ENCODE measurements around the gene TMEM51.

TMEM51 gene

DNA sequence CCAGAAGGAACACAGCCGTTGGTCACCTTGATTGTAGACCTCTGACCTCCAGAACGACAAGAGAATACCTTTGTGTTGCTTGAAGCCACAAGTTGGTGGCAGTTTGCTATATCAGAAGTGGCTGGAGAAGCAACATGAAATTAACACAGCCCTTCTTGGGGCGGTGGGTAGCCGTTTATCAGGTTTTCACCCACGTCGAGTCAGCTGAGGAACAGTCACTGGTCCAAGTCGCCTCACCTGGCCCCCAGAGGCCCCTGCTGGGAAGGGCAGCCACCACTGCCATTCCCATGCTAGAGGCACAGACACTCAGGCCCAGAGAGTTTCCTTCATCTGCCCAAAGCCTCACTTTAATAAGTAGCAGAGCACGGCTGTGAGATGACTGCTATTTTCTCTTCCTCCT lies 37.7 kb downstream of the TMEM51 start:
- DNase-seq (ENCODE audit: insufficient read length, low spot score) (no peak), FAIRE-seq (no peak)

DNA sequence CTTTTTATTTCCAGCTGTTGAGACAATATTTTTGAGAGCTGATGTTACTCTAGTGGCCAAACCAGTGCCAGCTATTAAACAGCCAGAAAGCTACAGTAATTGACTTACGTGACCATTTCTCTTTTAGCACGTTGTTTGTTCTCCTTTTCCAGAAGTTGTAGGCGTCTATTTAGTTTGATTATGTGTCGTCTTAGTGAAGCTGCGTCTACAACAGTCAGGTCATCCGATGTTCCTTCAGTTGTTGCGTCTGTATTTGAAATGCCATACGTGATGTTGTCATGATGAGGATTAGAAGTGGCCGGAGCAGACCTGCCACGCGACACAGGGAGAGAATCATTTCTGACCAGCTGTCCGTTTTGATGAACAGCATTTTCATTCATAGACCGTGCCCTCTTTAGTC lies 38.2 kb downstream of the TMEM51 start:
- FAIRE-seq (no peak), DNase-seq (ENCODE audit: insufficient read length, low spot score) (no peak)

DNA sequence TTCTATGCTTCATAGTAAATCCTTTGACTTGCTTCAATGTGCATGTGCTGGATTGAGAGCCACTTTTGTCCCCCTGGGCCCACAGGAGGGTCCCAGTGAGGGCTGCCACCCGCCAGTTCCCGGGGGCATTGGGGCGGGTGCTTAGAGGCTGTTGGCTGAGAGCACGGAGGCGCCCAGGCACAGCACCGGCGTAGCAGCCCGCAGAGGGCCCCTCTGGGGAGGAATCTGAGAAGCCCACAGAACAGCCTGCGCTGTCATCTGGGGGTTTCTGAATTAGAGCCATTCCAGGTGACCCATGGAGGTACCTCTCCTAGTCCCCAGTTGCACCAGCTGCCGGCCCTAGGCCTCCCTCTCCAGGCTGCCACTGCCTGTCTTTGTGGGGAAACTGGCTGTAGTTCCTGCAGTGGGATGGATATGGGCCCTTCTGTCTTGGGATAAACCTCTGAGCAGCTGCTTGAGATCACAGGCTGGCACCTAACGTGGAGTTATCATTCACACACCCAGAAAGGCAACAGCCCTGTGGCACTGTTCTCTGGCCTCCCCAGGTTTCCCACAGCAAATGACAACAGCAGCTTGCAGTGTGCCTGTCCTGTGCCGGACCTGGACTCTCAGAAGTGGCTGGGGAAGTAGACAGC lies 39.5 kb downstream of the TMEM51 start:
- DNase-seq (ENCODE audit: insufficient read length, low spot score) (no peak), FAIRE-seq (no peak)

DNA sequence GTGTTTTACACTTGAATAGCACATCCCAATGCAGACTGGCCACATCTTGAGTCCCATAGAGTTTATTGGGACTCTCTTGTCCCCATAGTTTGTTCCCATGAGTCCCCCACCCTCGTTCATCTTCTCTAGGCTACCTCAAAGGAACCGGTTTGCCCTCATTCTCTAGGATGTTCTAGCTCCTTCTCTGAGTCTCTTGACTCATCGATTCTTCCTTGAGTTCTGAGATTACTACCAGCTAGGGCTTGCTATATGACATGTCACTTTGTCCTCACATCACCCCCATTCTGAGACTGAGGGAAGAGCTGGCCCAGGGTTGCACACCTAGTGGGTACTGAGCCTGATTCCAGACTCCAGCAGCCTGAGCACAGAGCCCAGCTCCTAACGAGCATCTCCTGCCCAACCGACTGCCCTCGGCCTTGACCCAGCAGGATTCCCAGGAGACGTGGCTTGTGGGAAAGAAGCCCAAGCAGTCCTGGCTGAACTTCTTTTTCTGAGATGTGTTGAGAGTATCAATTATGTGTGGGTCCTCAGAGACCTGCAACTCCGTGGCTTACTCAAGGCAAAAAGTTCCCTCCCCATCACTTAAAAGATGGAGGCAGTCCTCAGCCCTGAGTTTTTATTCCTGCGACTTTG lies 42.0 kb downstream of the TMEM51 start:
- no peak for DNase-seq (ENCODE audit: insufficient read length, low spot score)
- no peak for FAIRE-seq

DNA sequence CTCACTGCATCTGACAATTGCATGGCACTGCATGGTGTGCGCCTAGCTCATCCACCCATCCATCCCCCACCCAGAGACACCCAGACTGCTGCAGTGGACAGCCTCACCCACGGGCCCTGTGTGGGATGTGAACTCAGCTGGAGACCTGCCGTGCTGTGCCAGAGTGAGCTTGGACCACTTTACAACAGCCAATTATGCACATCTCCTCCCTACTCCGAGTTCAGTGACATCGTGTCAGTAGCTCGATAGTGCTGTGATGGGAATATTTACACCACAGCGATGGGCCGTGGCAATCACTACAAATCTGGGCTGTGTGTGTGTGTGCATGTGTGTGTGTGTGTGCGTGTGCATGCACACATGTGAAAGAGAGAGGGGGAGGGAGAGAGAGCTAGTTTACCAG lies 42.5 kb downstream of the TMEM51 start:
- FAIRE-seq: no peak

DNA sequence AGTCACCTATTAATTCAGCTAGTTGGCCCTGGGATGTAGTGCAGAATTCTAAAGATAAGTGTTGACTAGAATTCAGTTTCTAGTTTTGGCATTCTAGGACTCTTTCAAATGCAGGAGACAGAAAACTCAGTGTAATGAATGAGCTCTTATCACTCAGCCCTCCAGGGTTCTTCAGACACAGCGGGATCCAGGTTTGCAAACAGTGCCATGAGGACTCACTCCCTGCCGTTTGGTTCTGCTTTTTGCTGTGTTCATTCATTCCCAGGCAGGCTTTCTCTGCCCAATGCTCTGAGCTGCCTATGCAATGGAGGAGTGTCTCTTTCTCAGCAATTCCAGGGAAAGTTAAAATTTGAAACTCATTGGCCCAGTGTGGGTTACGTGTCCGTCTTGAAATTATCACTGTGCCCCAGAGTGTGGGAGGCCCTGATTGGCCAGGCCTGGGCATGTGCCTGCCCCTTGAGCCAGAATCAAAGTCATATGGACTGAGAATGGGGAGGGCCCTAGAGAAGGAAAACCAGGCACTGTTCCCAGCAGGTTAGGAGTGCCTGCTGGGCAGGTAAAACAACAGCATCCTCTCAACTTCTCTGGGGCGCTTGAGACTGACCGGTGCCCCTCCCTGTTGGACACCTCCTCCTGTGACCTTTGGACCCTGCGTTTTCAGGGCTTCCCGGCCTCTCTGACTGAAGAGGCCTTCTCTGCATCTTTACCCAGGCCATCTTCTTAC lies 43.4 kb downstream of the TMEM51 start:
- no peak for DNase-seq (ENCODE audit: insufficient read length, low spot score)

More for the DNA sequence above, 42.5 kb downstream of the TMEM51 start:
- no peak for DNase-seq (ENCODE audit: insufficient read length, low spot score)

DNA sequence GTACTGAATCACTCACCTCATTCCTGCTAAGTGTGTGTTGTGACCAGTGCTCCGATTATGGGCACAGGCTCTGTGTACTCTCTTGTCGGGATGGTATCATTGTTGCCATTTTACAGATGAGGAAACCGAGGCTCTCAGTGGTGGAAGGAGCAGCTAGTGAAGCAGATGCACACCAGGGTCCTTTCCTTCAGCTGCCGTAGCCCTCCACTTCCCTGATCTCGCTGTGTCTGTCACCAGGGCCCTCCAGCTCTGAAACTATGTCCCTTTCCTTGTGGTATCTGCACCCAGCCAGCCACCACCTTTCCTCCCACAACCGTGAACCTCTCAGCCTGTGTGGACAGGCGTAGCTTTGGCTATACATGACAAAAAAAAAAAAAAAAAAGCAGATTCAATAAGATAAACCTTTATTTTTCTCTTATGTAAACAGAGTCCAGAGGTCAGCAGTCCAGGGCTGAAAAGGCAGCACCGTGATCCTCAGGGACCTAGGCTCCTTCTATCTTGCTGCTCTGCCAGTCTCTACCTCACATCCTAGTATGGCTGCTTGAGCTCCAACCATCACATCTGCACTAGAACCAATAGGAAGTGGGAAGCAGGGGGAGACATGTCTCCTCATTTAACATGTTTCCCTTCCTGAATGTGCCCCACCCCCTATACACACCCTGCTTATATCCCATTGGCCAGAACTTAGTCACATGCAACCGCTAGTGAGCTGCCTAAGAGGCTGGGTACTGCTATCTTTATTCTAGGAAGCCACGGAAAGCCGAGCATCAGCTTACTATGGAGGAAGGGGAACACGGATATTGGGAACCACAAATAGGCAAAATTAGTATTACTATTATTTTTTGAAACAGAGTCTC lies 44.3 kb downstream of the TMEM51 start:
- DNase-seq (ENCODE audit: insufficient read length, low spot score): no peak
- FAIRE-seq: no peak

More for the DNA sequence above, 43.4 kb downstream of the TMEM51 start:
- no peak for FAIRE-seq

DNA sequence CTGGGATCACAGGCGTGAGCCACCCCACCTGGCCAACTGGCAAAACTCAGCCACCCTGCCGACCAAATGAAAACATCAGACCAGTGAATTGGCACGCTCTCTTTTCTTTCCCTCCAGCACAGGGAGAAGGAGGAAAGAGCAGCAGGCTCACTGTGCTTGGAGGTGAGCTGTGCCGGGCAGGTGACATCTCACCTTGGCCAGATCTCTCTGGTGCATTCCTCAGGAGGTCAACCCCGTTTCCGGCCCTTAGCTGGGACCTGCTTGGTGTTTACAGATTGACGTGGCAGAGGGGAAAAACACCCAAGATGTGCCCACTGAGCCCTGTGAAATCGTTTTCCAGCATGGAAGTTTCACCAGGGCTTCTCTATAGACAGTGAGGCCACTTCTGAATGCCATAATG lies 45.1 kb downstream of the TMEM51 start:
- DNase-seq (ENCODE audit: insufficient read length, low spot score): no peak
- FAIRE-seq: no peak

DNA sequence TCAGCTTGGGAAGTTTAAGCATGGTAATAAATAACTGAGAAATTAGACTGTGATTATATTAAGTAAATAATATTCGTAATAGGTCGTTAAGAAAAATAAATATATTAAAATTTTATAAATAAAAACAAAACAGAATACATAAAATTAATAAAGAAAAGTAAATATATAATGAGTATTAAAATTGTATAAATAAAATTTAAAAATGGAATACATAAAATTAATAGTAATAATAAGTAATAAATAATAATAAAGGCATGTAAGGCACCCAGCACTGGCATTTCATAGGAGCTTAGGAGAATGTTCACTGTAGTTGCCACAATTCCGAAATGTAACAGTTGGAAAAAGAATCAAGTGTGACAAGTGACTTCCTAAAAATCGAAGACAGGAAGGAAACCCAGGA lies 47.7 kb downstream of the TMEM51 start:
- DNase-seq (ENCODE audit: insufficient read length, low spot score) (no peak), FAIRE-seq (no peak)

DNA sequence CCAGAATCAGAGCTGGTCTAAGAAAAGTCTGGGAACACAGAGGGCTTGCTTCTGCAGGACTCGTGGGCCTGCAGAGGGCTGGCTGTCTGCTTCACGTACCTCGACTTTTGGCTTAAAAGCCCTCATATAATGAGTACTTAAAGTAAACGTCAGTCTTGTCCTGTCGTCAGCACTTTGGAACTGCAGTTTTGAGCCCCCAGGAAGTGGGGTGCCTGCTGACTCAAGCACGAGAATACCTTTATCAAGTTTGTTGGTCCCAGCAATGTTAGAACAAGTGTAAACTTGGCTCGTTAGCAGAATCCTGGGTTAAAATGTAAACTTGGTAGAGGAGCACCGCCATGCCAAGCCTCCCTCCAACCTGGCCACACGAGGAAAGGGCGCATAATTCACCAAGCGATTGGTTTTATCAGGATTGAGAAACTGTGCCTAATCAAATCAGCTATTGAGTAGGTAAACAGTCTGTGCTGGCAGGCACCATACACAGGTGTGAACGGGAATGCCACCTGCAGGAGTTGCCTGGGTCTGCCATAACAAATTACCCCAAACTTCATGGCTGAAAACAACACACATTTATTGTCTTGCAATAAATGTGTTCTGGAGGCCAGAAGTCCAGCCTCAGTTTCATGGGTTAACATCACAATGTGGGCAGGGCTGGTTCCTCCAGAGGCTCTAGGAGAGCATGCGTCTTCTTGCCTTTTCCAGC lies 48.5 kb downstream of the TMEM51 start:
- FAIRE-seq: no peak
- DNase-seq (ENCODE audit: insufficient read length, low spot score): no peak

DNA sequence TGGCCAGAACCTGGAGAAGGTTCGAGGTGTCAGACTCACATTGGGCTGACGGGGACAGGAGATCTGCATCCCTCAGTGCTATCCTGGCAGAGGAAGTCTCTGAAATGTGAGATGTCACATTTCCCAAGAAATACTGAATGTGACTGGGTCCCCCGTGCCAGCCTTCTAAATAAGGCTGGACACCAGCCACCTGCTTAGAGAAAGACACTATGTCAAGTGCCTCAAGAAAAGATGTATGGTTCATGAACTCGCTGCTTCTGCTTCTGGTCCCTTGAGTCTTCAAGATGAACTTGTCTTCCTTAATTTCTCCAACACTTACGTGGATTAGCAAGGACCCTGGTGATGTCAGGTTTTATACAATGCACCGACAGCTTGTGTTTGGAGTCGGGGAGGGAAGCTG lies 51.4 kb downstream of the TMEM51 start:
- no peak for DNase-seq (ENCODE audit: insufficient read length, low spot score)
- no peak for FAIRE-seq

DNA sequence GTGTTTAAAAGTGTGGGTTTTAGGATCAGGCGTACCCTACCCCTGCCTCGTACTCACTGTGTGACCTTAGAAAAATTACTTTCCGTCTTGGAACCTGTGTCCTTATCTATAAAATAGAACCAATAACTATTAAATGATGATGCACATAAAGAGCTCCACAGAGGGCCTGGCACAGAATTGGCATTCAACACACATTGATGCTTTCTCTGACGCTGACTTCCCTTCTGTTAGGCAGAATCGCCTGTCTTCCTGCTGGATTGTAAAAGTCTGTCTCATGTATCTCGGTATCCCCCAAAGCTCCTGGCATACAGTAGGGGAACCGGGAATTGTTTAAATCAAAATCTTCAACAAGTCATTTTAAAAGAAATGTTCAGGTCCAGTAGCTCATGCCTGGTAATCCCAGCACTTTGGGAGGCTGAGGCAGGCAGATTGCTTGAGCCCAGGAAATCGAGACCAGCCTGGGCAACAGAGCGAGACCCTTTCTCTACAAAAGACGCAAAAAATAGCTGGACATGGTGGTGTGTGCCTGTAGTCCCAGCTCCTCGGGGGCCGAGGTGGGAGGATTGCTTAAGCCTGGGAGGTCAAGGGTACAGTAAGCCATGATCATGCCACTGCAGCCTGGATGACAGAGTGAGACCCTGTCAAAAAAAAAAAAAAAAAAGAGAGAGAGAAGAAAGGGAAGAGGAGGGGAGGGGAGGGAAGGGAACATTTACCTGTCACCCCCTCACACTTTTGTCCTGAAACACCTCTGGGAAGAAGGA lies 52.2 kb downstream of the TMEM51 start:
- no peak for FAIRE-seq
- no peak for DNase-seq (ENCODE audit: insufficient read length, low spot score)

DNA sequence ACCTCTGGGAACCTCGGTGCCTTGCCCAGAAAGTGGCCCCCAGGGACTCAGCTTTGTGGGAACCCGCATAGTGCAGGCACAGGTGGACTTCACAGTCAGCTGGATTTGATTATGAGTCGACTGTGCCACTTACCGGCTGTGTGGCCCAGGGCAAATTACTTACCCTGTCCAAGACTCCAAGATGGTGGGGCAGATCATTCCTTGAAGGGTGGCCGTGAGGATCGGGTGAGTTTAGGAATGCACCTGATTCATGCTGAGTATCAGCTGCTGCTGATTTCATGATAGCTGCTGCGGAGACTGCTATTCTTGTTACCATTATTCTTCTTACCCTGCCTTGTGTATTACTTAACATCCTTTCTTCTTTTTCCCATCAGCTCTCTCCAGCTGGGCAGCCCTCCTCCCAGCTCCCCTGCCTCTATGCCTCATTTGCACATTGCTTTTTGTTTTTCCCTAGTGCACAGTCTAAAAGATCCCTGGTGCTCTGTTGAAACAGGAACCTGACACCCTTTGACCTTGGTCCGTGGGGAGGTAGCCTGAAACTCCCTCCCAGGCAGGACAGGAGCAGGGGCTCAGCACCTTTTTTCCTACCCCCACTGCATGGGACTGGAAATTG lies 53.0 kb downstream of the TMEM51 start:
- FAIRE-seq (no peak), DNase-seq (ENCODE audit: insufficient read length, low spot score) (no peak)

DNA sequence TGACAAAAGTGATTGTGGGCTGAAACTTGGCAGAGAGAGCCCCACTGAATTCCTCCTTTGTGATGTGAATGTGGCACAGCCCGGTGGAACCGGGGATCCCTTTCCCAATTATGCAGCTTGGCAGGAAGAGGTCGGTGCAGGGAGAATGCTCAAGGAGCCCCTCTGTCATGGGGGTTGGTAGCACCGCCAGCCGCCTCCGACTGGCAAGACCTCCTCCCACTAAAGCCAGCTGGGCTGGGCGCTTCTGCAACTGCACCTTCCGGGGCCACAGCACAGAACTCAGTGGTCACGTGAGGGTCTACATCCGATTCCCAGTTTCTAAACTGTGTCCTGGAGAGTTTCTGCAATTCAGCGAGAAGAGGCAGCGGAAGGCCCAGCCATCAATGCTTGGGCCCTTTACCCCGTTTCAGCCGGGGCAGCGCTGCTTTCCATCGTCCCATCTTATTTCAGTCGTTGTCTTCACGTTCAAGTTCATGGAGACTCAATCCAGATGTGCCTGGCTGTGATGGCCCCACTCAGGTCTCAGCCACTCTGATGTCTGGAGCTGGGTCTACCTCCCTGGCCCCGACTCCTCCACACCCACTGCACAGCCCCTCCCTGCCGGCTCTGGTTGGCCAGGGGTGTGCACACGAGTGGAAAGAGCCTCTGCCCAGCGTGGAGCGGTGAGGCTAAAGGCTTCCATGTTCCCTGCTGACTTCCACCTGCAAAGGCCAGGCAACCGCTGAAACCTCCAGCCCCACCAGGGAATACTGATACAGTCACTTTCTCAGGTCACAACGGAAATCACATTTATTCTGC lies 53.7 kb downstream of the TMEM51 start:
- DNase-seq (ENCODE audit: insufficient read length, low spot score) (no peak), FAIRE-seq (no peak)

DNA sequence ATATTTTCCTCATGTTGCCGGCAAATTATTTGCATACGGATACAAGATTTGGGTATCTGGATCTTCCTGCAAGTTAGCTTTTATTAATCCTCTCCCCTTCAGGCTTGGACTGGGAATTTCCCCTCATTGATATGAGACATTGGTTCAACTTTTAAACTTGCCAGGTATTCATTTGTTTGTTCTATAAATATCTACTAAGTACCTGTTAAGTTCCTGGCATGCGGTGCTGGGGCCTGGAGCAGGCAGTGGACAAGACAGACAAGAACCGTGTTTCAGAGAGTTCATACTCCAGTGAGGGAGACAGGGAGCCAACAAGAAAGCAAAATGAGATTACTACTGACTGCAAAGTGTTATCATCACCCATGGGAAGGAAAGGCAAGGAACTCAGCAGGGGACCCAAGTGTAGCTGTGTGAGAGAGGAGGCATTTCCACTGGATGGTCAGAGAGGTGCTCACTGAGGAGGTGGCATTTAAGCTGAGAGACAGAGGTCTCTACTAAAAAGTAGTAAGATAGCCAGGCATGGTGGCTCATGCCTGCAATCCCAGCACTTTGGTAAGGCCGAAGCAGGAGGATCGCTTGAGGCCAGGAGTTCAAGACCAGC lies 54.4 kb downstream of the TMEM51 start:
- DNase-seq (ENCODE audit: insufficient read length, low spot score) (no peak), FAIRE-seq (no peak)

DNA sequence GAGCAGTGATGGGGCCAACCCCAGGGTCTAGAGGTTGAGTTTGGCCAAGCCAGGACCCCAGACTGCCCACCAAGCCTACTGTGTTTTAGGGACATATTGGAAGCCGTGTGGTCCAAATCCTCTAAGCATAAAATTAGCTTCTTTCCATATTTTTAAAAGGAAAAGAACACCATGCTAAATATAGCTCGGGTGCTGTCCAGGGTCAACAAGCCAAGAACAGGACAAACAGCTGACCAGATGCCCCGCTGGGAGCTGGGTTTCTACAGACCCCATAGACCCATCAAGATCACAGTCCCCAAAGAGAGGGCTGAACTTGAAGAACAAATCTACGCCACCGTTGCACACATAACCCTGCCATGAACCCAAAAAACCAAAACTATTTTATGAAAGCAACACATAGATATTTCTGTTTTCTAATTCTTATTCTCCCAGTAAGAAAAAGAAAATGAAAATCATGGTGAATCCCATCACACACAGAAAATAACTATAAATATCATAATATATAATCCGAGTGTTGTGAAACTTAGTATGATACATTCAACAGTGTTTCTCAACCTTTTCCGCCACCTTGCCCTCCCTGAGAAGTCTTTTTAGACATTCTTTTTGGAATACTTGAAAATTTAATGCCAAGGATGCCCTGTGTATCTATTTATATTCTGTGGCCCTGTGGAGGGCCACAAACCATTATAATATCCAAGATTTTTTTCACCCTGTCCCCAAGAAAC lies 57.3 kb downstream of the TMEM51 start:
- FAIRE-seq (no peak), DNase-seq (ENCODE audit: insufficient read length, low spot score) (no peak)

DNA sequence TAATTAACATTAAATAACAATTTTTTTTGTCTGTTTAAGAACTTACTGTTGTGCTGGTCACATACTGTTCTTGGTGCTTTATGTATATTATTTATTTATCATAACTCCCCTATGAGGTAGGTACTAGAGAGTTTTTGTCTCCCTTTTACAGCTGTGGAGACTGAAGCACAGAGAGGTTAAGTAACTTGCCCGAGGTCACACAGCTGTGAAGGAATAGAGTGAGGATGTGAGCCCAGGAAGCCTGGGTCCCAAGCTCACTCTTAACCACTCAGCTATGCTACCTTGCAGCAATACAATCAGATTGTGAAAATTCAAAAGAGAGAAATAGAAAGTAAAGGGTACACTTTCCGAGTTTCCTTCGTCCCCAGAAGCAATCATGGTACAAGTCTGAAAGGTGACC lies 57.9 kb downstream of the TMEM51 start:
- DNase-seq (ENCODE audit: insufficient read length, low spot score) (no peak), FAIRE-seq (no peak)
